ENCODE data around the gene TSR3.

DNA sequence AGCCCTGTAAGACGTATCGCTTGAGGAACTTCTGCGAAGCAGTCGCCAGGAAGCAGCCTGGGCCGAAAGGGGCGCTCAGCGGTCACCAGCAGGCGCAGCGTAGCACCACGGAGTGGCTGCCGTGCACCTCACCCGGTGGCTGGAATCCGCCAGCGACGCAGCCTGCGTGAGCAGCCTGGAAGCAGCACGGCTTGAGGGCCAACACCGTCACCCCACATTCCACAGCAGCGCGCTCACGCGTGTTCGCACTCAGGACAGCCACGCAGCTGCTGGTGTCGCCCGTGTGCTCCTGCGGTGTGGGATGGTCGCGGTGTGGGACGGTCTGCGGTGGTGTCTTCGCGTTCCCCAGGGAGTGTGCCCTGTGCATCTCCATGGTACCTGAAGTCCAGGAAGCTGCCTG, 32.6 kb downstream of the TSR3 start:
- TF ChIP-seq, protein P1, sequence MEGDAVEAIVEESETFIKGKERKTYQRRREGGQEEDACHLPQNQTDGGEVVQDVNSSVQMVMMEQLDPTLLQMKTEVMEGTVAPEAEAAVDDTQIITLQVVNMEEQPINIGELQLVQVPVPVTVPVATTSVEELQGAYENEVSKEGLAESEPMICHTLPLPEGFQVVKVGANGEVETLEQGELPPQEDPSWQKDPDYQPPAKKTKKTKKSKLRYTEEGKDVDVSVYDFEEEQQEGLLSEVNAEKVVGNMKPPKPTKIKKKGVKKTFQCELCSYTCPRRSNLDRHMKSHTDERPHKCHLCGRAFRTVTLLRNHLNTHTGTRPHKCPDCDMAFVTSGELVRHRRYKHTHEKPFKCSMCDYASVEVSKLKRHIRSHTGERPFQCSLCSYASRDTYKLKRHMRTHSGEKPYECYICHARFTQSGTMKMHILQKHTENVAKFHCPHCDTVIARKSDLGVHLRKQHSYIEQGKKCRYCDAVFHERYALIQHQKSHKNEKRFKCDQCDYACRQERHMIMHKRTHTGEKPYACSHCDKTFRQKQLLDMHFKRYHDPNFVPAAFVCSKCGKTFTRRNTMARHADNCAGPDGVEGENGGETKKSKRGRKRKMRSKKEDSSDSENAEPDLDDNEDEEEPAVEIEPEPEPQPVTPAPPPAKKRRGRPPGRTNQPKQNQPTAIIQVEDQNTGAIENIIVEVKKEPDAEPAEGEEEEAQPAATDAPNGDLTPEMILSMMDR (IDR thresholded peaks at IDR 0.05): no peak
- TF ChIP-seq POLR2A (IDR thresholded peaks at IDR 0.05): no peak

All from adrenal gland (tissue), 5 donors.